DMS 273 (cell line): ENCODE results near the gene ZNRF1.
A peak's percentile ranks its signal among the peaks of the same experiment; 100 is the strongest.
"Not testable (repeated sequence)": the region's sequence is repeated elsewhere in the genome, so short reads cannot be mapped to it uniquely, and the experiment has no call there.

Experiments used
- DNase-seq: peaks from one replicate; lab custom pipeline; 2025; ENCODE audit not compliant: unreplicated experiment; lab: John Stamatoyannopoulos, UW

ZNRF1 gene

DNA sequence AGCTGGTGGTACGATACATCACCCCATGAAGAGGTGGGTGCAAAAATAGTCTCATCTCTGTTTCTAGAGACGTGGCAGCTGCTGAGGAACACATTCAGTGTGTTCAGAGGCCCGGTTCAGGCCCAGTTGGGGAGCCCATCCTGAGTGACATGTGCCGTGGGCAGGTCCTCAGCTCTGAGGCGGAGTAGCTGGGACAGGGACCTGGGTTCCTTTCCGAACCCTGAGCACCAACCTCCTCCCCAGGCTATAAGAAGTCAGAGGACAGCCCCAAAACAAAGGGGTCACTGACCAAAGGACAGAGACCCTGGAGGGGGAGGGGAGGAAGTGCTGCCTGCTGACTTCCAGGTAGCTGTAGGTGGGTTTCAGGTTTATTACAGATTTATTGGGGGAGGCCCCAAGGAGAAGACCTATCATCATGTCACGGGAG is 112.7 kb downstream of the ZNRF1 start:
- no peak for DNase-seq

DNA sequence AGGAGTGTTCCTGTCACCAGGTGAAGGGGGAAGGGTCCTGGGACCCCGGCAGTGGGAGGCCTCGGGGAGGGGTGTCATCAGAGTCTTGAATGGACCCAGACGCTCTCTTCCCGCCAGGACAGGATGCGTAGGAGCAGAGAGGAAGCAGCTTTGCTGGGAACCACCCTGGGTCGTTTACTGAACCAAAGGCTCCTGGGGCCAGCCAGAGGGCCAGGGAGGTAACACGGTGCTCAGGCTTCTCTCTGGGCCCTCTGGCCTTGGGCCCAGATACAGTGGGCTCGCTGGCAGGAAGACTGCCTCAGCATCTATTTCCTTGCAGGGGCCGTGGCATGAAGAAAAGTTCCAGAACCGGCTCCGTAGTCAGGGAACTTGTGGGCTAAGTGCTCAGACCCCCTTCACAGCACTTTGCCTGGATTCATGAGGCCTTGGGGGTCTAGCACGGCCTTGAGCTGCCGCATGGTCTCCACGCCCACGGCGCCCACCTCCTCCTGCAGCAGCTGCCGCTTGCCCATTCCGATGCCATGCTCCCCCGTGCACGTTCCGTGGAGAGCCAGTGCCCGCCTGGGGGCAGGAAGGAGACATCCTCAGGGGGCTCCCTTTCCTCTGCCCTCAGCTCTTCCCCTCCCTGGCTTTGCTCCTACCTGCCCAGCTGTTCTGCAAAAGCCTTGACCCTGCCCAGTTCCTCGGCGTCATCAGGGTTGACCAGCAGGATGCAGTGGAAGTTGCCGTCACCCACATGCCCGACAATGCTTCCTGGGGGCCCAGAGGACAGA is 113.3 kb downstream of the ZNRF1 start:
- DNase-seq, result peak; percentile 31

GRCh38 chr16:75112734-75113491 is 114.1 kb downstream of the ZNRF1 start:
- DNase-seq, result peak; percentile 64

GRCh38 chr16:75113541-75114121 is 114.8 kb downstream of the ZNRF1 start:
- no peak for DNase-seq

DNA sequence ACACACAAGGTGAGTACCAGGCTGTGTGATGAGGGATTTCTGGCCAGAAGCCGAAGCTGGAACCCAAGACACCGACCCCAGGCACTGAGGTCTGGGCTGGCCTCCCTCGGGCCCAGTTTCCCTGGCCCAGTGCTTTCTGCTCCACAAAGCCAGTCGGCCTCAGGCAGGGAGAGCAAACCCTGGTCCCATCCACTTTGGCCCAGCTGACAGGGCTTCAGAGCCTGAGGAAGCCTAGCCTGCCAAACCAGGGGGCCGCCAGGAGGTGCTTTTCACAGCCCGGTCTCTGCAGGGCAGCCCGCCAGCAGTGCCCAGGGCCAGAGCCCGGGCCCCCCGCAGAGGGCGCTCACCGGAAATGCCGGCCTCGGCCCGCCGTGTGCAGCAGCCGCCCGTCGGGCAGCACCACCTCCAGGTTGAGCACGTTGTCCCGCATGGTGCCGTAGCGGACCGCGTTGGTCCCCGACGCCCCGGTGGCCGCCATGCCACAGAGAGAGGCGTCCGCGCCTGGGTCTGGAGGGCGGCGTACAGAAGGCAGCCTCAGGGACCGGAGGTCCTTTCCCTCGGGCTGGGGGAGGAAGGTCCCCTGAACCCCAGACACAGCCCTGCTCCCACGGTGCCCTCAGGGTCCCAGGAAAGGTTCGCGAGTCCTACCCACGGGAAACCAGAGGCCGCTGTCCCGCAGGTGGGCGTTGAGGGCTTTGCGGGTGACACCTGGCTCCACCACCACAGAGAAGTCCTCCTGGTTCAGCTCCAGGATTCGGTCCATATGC is 115.5 kb downstream of the ZNRF1 start:
- DNase-seq, result peak; percentile 22

DNA sequence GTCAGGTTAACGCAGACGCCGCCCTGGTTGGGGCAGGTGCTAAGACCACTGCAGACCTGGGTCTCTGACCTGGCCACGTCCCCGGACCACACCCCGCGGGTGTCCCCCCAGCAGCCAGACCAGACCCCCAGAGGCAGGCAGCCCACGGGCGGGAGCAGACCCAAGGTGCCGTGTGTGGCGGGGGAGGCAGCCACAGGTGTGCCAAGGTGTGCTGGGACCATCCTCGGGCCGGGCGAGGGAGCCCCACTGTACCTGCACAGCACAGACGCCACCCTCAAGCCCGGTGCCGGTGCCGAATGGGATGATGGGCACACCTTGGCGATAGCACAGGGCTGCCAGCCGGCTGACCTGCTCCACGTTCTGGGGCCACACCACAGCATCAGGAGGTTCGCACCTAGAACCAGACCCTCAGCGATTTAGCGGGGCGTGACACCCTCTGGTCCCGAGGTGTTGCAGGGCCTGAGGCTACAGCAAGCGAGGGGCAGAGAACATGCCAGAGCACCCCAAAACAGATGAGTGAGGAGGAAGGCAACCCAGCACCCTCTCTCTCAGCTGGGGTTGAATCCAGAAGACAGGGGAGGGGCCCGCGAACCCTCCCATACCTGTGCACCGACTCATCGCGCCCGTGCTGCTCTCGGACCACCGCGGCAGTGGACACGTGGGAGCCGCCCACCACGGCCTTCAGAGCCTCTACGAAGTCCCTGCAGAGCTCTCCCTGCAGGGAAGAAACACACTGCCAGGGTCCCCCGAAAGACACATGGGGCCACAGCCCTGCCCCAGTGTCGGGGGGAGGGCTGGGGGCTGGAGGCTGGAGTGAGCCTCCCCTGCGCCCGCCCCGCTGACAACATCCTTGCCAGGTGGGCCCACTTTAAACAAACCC is 116.4 kb downstream of the ZNRF1 start:
- no peak for DNase-seq

GRCh38 chr16:75116081-75116910 is 117.5 kb downstream of the ZNRF1 start, which contains the start of gene LDHD:
LDHD (minus strand) TSS chr16:75116780; CDS start chr16:75116720, 60 bp downstream.
- DNase-seq, result peak; percentile 55

DNA sequence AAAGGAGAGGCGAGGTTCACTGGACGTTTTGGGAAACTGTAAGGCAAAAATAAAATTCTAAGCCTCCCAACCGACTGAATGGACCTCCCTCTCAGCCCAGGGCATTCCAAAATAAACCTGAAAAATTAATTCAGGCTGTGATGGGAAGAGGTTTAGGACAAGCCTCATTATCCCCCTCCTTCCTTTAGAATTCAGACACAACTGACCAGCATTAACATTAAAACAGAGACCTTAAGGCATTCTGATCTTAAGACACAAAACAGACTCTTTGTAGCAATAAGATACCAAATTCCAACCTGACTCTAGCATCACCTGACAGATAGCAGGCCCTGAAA is 118.1 kb downstream of the ZNRF1 start:
- DNase-seq, result no peak

- no peak for DNase-seq
Observed at GRCh38 chr16:75118943-75119539, 120.2 kb downstream of the ZNRF1 start.

DNA sequence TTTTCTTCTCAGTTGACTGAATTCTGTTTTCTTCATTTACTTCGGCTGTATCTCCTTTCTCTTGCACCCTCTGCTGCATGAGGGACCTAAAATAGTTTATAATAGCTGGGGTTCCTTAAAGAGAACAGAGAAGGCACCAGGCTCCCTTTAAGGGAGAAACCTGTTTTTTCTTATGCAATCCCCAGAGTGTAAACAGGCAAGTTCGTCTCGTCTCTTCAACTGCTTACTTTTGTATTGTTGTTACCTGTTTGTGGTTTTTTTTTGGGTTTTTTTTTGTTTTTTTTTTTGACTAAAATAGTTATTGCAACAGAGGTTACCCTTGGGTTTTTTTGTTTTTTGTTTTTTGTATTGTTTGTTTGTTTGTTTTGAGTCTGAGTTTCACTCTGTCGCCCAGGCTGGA is 121.4 kb downstream of the ZNRF1 start:
- DNase-seq, result no peak

DNA sequence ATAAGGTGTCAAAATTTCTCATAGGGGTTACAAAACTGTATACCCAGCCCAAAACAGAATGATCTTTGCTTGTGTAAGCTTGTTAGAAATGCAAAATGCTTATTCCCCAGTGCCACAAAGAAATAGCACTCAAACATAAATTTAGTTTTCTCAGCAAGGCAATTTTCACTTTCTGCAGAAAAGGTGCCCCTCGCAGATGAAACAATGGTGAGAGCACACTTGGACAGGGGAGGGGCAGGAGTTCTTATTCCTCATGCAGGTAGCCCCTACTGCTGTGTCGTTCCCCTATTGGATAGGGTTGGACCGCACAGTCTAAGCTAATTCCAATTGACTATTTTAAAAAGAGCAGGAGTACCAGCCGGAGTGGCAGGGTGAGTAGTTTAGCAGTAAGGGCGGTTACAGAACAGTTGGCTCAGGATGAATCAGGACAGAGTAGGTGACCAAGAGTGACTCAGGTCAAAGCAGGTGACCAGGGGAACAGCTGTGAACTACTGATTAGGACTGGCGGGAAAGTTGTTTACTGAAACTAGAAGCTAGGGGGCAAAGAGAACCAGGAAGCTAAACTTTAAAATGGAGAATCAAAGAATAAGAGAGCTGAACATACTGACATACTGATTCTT is 123.2 kb downstream of the ZNRF1 start:
- DNase-seq, result no peak

- no peak for DNase-seq
Observed at GRCh38 chr16:75122609-75123008, 123.8 kb downstream of the ZNRF1 start.

GRCh38 chr16:75127713-75128415 is 129.0 kb downstream of the ZNRF1 start:
- DNase-seq, result no peak

- not testable (repeated sequence) for DNase-seq
Observed at GRCh38 chr16:75129421-75130149, 130.8 kb downstream of the ZNRF1 start.

DNA sequence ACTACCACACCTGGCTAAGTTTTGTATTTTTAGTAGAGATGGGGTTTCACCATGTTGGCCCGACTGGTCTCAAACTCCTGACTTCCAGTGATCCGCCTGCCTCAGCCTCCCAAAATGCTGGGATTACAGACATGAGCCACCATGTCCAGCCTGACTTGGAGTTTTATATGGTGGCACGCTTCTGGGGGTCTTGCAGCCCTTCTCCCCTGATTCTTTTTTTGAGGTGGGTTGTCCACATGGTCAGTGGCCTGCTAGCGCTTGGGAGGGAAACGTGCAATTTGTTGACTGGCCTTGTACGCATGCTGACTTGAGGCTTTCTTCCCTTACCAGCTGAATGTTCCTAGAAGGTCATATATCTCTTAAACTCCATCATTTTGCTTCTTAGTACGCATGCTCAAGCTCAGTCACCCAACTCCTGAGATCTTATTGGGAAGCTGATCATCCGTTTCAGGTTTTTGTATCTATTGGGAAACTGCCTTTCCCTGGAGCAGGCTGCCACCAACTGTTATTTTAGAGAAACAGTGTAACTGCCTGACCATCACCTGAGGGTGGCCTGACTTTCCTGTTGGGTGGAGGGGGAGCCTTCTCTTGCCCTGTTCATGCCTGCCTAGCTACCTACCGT is 131.4 kb downstream of the ZNRF1 start:
- DNase-seq, result peak; percentile 37

DNA sequence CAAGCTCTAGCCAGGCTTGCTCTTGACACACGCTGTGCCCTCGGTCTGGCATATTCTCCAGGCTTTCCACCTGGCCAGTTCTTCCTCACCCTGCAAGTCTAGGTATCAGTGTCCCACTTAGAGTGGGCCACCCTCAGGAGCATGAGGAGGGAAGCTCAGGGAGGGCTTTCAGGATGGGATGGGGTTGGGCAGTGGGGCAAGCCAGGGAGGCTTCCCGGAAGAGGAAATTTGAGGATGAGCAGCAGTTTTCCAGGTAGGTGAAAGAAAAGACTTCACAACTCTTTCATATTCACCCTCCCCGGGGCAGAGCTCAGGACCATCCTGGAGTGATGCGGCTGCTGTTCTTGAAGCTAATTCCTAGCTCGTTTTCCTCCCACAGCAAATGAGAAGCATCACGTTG is 132.3 kb downstream of the ZNRF1 start:
- no peak for DNase-seq

DNA sequence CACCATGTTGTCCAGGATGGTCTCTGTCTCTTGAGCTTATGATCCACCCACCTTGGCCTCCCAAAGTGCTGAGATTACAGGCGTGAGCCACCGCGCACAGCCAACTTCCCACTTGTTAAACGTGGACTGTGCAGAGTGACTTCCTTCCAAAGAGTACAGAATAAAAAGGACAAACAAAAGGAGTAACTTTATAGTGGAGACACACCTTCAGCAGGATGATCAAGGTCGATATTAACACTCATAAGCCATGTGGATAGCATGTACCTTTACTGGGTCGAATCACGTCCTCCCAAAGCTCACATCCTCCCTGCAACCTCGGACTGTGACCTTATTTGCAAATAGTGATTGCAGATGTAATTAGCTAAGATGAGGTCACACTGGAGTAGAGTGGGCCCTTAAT is 139.4 kb downstream of the ZNRF1 start:
- DNase-seq, result no peak
